ENCODE measurements around the gene TIGD7. TPM values are rescaled to one million over a fixed set of nuclear protein-coding genes. Genes with fewer than 3 reads are reported as not detected.

TIGD7 gene
- total and polyA plus RNA-seq, 2 of the 13 experiments (the other 11 are each of a cell fraction or from before 2014, with no cell fraction given), result not detected

- TF ChIP-seq ZNF263 (CRISPR knock-in tag; IDR thresholded peaks at IDR 0.05) (no peak), ZBTB7A (CRISPR knock-in tag; IDR thresholded peaks at IDR 0.05) (no peak), ZNF34 (CRISPR knock-in tag; IDR thresholded peaks at IDR 0.05; ENCODE audit: borderline replicate concordance) (no peak), DR1 (CRISPR knock-in tag; IDR thresholded peaks at IDR 0.05) (peak; percentile 85), GATA4 (IDR thresholded peaks at IDR 0.05; ENCODE audit: borderline replicate concordance, low read depth) (0 out of 2 replicates have a peak, but pooled peaks have one; percentile 21), SOX5 (CRISPR knock-in tag; IDR thresholded peaks at IDR 0.05; ENCODE audit: borderline replicate concordance) (peak; percentile 15; the same call in 1 of the 2 replicates), ZNF282 (IDR thresholded peaks at IDR 0.05; ENCODE audit: partially characterized antibody) (no peak), ZNF766 (CRISPR knock-in tag; IDR thresholded peaks at IDR 0.05; ENCODE audit: borderline replicate concordance) (no peak), ATF7-NPFF (CRISPR knock-in tag; IDR thresholded peaks at IDR 0.05; ENCODE audit: low read depth) (no peak), ZNF430 (CRISPR knock-in tag; IDR thresholded peaks at IDR 0.05) (0 out of 2 replicates have a peak, but pooled peaks have one; percentile 42), ZNF510 (CRISPR knock-in tag; IDR thresholded peaks at IDR 0.05; ENCODE audit: low read depth) (no peak), ZNF564 (CRISPR knock-in tag; IDR thresholded peaks at IDR 0.05) (no peak), HMGXB3 (CRISPR knock-in tag; IDR thresholded peaks at IDR 0.05; ENCODE audit: borderline replicate concordance) (peak; percentile 93), ZNF687 (CRISPR knock-in tag; IDR thresholded peaks at IDR 0.05) (no peak), ZNF607 (CRISPR knock-in tag; IDR thresholded peaks at IDR 0.05; ENCODE audit: borderline replicate concordance) (no peak), ZNF878 (CRISPR knock-in tag; IDR thresholded peaks at IDR 0.05) (no peak), CEBPG (CRISPR knock-in tag; IDR thresholded peaks at IDR 0.05) (peak; percentile 44), MAFK (conservative IDR thresholded peaks at IDR 0.05 in 1 of 2, IDR thresholded peaks at IDR 0.05 in 1 of 2; ENCODE audit: low read length in 2 of 2) (no peak), PHF21A (CRISPR knock-in tag; IDR thresholded peaks at IDR 0.05) (peak; percentile 99), ZNF614 (CRISPR knock-in tag; IDR thresholded peaks at IDR 0.05; ENCODE audit: borderline replicate concordance) (peak; percentile 26; the same call in 1 of the 2 replicates), EP300 (IDR thresholded peaks at IDR 0.05; ENCODE audit: low read depth in 2 of 2, low read length in 2 of 2) (0 out of 4 replicates have a peak, but pooled peaks of 1 of the 2 experiments have one; percentile 13), EP300 (CRISPR knock-in tag; IDR thresholded peaks at IDR 0.05; ENCODE audit: borderline replicate concordance) (no peak), SOX13 (IDR thresholded peaks at IDR 0.05) (0 out of 2 replicates have a peak, but pooled peaks have one; percentile 10), SOX13 (CRISPR knock-in tag; conservative IDR thresholded peaks at IDR 0.05 in 1 of 2, IDR thresholded peaks at IDR 0.05 in 1 of 2) (no peak; a peak in 1 of 4 replicates)
Observed at GRCh38 chr16:3274490-3274889, 30.7 kb downstream of the TIGD7 start (continued).

Data from HepG2 (cell line).